Measurements from ENCODE around the gene OR56A5. TPM values are rescaled to one million over a fixed set of nuclear protein-coding genes. Genes with fewer than 3 reads are reported as not detected.

The OR56A5 gene
- not detected for total RNA-seq

GRCh38 chr11:5968394-5968793 is at the start of gene OR56A5:
OR56A5 (minus strand) TSS chr11:5968494; CDS start chr11:5968494, 0 bp downstream.
- TF ChIP-seq, protein P1, sequence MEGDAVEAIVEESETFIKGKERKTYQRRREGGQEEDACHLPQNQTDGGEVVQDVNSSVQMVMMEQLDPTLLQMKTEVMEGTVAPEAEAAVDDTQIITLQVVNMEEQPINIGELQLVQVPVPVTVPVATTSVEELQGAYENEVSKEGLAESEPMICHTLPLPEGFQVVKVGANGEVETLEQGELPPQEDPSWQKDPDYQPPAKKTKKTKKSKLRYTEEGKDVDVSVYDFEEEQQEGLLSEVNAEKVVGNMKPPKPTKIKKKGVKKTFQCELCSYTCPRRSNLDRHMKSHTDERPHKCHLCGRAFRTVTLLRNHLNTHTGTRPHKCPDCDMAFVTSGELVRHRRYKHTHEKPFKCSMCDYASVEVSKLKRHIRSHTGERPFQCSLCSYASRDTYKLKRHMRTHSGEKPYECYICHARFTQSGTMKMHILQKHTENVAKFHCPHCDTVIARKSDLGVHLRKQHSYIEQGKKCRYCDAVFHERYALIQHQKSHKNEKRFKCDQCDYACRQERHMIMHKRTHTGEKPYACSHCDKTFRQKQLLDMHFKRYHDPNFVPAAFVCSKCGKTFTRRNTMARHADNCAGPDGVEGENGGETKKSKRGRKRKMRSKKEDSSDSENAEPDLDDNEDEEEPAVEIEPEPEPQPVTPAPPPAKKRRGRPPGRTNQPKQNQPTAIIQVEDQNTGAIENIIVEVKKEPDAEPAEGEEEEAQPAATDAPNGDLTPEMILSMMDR (IDR thresholded peaks at IDR 0.05): no peak
- TF ChIP-seq EP300 (IDR thresholded peaks at IDR 0.05; ENCODE audit: low read depth): no peak
- TF ChIP-seq POLR2AphosphoS5 (IDR thresholded peaks at IDR 0.05): no peak
- no peak for TF ChIP-seq POLR2A (IDR thresholded peaks at IDR 0.05)
- no peak within 1 kb of the TSS for H3K4me3 ChIP-seq
- H3K9me3 ChIP-seq: no peaks in the 10 kb centered on the region
- H3K27ac ChIP-seq: no peak within 1 kb of the TSS
- in situ Hi-C loops (cut with MboI; ENCODE audit: low pct_ligation_motif_present in 1 of 4, low pct_unique_long_range_greater_than_20kb in 1 of 4, low sequenced_read_pairs in 3 of 4): no loop called here
- intact Hi-C loops (cut with DNase I; ENCODE audit: low total_unique reads): loop anchor here (10.0 kb wide), 1 partner anchor 1506 kb away; no protein-coding TSS in a partner anchor
- H3K36me3 ChIP-seq: no peaks in the 10 kb centered on the region
- H3K27me3 ChIP-seq: no peaks in the 10 kb centered on the region
- DNase-seq: no peak
- no peaks in the 10 kb centered on the region for H3K4me1 ChIP-seq

DNA sequence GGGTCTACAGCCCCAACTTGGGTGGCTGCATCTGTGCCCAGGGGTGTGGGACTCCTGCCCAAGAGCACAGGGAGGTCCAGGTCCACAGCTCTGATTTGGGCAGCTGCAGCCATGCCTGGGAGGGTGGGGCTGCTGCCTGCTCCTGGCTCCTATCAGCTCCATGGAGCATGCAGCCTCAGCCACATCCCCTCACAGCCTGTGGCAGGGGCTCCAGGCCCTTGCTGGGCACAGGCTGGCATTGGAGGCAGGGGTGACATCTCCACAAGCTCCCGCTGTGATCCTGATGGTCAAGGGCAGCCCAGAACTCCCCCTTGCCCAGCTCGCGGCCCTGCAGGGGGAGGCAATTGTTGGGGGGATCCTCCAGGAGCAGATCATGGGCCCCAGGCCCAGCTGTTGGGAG is 44.7 kb upstream of the OR56A5 start:
- Histone ChIP-seq H3K27me3 (no peaks in the 10 kb centered on the region), H3K4me1 (no peaks in the 10 kb centered on the region), H3K27ac (no peak overlapping the region), H3K9me3 (no peaks in the 10 kb centered on the region), H3K36me3 (no peaks in the 10 kb centered on the region), H3K4me3 (no peak overlapping the region)
- in situ Hi-C loops (cut with MboI; ENCODE audit: low pct_ligation_motif_present in 1 of 4, low pct_unique_long_range_greater_than_20kb in 1 of 4, low sequenced_read_pairs in 3 of 4): loop anchor here in 1 of 4 donors (25.0 kb wide), 1 partner anchor 324 kb away; no protein-coding TSS in a partner anchor
- TF ChIP-seq EP300 (IDR thresholded peaks at IDR 0.05; ENCODE audit: low read depth) (no peak), POLR2A (IDR thresholded peaks at IDR 0.05) (no peak), POLR2AphosphoS5 (IDR thresholded peaks at IDR 0.05) (no peak)
- TF ChIP-seq, protein P1 (IDR thresholded peaks at IDR 0.05): no peak
- intact Hi-C loops (cut with DNase I; ENCODE audit: low total_unique reads): no loop called here
- no peak for DNase-seq
- WGBS, 2 donors (ENCODE audit: low coverage in 1 of 2): 100% methylated on average over 1 of the region's 3 CpGs; no CpG with 5 or more reads in 1 of the 2 donors

DNA sequence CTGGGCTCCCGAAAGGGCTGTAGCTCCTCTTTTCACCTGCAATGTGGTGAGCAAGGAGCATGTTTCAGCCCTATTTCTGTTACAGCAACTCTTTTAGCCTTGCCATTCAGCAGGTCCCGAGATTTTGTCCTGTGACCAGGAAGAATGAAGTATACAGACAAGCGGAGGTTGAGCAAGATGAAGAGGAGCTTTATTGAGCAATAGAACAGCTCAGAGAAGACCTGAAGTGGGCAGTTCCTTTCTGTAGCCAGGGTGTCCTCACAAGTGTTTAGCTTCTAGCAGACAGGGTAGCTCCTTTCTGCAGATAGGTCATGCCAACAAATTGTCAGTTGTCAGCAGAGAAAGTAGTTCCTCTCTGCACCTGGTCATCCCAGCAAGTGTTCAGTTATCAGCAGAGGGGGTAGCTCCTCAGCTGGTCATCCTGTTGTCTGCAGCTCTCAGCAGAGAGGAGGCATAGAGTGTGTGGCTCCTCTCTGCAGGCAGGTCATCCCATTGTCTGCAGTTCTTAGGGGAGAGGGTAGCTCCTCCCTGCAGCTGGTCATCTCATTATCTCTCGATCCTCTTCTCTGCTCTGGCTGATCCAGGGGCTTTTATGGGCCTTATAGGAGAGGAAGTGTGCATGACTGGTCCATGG is 43.9 kb upstream of the OR56A5 start:
- H3K27ac ChIP-seq: no peak overlapping the region
- no peaks in the 10 kb centered on the region for H3K9me3 ChIP-seq
- no peak overlapping the region for H3K4me3 ChIP-seq
- in situ Hi-C loops (cut with MboI; ENCODE audit: low pct_ligation_motif_present in 1 of 4, low pct_unique_long_range_greater_than_20kb in 1 of 4, low sequenced_read_pairs in 3 of 4) (loop anchor here in 1 of 4 donors (25.0 kb wide), 1 partner anchor 325 kb away; no protein-coding TSS in a partner anchor), intact Hi-C loops (cut with DNase I; ENCODE audit: low total_unique reads) (no loop called here)
- no peaks in the 10 kb centered on the region for H3K4me1 ChIP-seq
- H3K27me3 ChIP-seq: no peaks in the 10 kb centered on the region
- WGBS, 2 donors (ENCODE audit: low coverage in 1 of 2): 71% methylated on average over 4 of the region's 4 CpGs; no CpG with 5 or more reads in 1 of the 2 donors
- DNase-seq: no peak
- TF ChIP-seq POLR2A (IDR thresholded peaks at IDR 0.05): no peak
- no peaks in the 10 kb centered on the region for H3K36me3 ChIP-seq

- DNase-seq: no peak
- in situ Hi-C loops (cut with MboI; ENCODE audit: low pct_ligation_motif_present in 1 of 4, low pct_unique_long_range_greater_than_20kb in 1 of 4, low sequenced_read_pairs in 3 of 4) (loop anchor here in 1 of 4 donors (25.0 kb wide), 1 partner anchor 330 kb away; no protein-coding TSS in a partner anchor), intact Hi-C loops (cut with DNase I; ENCODE audit: low total_unique reads) (no loop called here)
- Histone ChIP-seq H3K36me3 (no peaks in the 10 kb centered on the region), H3K4me3 (no peak within 1 kb of the TSS), H3K4me1 (no peaks in the 10 kb centered on the region), H3K27ac (no peak within 1 kb of the TSS), H3K27me3 (no peaks in the 10 kb centered on the region), H3K9me3 (no peaks in the 10 kb centered on the region)
- TF ChIP-seq POLR2A (IDR thresholded peaks at IDR 0.05) (no peak), EP300 (IDR thresholded peaks at IDR 0.05; ENCODE audit: low read depth) (no peak), POLR2AphosphoS5 (IDR thresholded peaks at IDR 0.05) (no peak)
- TF ChIP-seq, protein P1 (IDR thresholded peaks at IDR 0.05): no peak
These were observed 38.6 kb upstream of the OR56A5 start, which contains the start of gene OR56A4 for GRCh38 chr11:6006846-6007245. OR56A4 (minus strand) TSS chr11:6006946; CDS start chr11:6002992, 3,954 bp downstream.
